Keratinocyte (primary cell): ENCODE data around the gene FOCAD.

Source experiments
- CTCF ChIP-seq, 3 experiments: IDR thresholded peaks in 1 of 3; conservative IDR thresholded peaks in 1 of 3; optimal IDR thresholded peaks in 1 of 3; 2 replicates in 2 of 3; 3 replicates in 1 of 3; pipeline versions ENCODE3 to v1.5.1; 2011; ENCODE audit warnings: low read length in 3 of 3, mild to moderate bottlenecking in 3 of 3, moderate library complexity in 2 of 3, control low read depth in 1 of 3, inconsistent platforms in 1 of 3; ENCODE audit not compliant: insufficient read depth in 2 of 3; ENCODE audit errors: extremely low read depth in 1 of 3
- EZH2 ChIP-seq: IDR thresholded peaks from one replicate; pipeline ENCODE4 v1.6.1; 2012; ENCODE audit warnings: inconsistent platforms, mild to moderate bottlenecking, low read length, moderate library complexity

- TF ChIP-seq CTCF (optimal IDR thresholded peaks at IDR 0.05 in 1 of 3, IDR thresholded peaks at IDR 0.05 in 1 of 3, conservative IDR thresholded peaks at IDR 0.05 in 1 of 3; ENCODE audit: extremely low read depth in 1 of 3, insufficient read depth in 2 of 3, low read length in 3 of 3): no peak
- TF ChIP-seq EZH2: no peak
These were observed 9.0 kb downstream of the FOCAD start for GRCh38 chr9:20693068-20693467.
